NCI-H748 treated with DMSO at 0.1 percent for 48 hours (cell line): ENCODE data around the gene BID.
"Not testable (repeated sequence)": the region's sequence is repeated elsewhere in the genome, so short reads cannot be mapped to it uniquely, and the experiment has no call there.

ENCODE experiments used
- DNase-seq: peaks from one replicate; lab custom pipeline; 2025; lab: John Stamatoyannopoulos, UW

Gene BID

GRCh38 chr22:17700778-17701177 is 73.5 kb downstream of the BID start:
- DNase-seq = no peak

GRCh38 chr22:17699696-17700340 is 74.5 kb downstream of the BID start:
- no peak for DNase-seq

GRCh38 chr22:17698948-17699347 is 75.3 kb downstream of the BID start:
- no peak for DNase-seq

GRCh38 chr22:17698276-17698675 is 76.0 kb downstream of the BID start:
- DNase-seq = not testable (repeated sequence)

- not testable (repeated sequence) for DNase-seq
Measured at GRCh38 chr22:17697196-17697595, 77.1 kb downstream of the BID start.

GRCh38 chr22:17695986-17696385 is 78.3 kb downstream of the BID start:
- no peak for DNase-seq

GRCh38 chr22:17694752-17695151 is 79.5 kb downstream of the BID start:
- no peak for DNase-seq

GRCh38 chr22:17694193-17694592 is 80.1 kb downstream of the BID start:
- no peak for DNase-seq

- no peak for DNase-seq
Measured at GRCh38 chr22:17692841-17693240, 81.4 kb downstream of the BID start.

GRCh38 chr22:17684245-17684644 is 90.0 kb downstream of the BID start:
- DNase-seq = no peak
